GM18502 (cell line): ENCODE measurements around the gene TRIM43B.
"Not testable (repeated sequence)": the region's sequence is repeated elsewhere in the genome, so short reads cannot be mapped to it uniquely, and the experiment has no call there.

Experiments used
- ATAC-seq: cut with Tn5 transposase; IDR thresholded peaks from one replicate; pipeline ENCODE4 v1.9.1; 2021; ENCODE audit warnings: mild to moderate bottlenecking; ENCODE audit not compliant: unreplicated experiment, poor library complexity

The TRIM43B gene

DNA sequence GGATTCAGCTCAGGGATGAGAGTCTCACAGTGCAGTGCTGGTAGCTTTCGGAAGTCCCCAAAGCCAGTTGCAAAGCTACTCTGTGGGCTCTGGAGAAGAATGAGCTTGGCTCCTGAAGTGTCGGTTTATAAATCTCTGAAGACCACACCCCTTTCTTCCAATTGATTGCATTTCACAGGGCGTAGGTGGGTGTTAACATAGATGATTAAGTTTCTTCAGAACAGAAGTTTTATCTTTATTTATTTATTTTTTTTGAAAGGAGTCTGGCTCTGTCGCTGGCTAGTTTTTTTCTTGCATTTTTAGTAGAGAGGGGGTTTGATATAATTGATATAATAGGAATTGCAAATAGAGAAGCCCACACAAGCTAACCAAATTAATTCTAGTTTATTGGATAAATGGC, at the start of gene TRIM43B:
Gene TRIM43B, minus strand, starts transcription at position 101 of the 400 bp plus-strand sequence. CDS start 2,040 bp downstream, outside the sequence.
- ATAC-seq = not testable (repeated sequence)

DNA sequence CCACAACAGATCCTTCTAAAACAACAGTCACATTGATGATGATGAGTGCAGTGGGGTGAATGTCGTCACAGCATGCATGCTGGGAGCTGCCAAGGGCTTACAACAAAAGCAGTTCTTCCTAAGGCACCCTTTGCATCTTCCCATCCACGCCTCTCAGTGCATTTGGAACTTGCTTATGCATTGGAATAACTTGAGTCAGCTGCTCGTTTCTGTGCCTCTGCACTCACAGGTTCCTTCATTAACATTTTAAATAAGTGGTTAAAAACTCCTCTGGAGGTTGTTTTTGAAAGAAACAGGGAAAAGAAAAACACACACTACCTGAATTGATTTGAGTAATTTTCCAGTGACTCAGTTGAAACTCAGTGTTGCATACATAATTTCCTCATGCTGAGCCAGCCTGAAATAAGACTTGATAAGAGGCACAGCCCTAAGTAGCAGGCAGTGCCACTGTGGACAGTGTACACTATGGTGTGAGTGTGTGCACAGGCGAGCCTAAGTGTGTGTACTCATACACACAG, 46.8 kb upstream of the TRIM43B start:
- peak; percentile 17 for ATAC-seq

DNA sequence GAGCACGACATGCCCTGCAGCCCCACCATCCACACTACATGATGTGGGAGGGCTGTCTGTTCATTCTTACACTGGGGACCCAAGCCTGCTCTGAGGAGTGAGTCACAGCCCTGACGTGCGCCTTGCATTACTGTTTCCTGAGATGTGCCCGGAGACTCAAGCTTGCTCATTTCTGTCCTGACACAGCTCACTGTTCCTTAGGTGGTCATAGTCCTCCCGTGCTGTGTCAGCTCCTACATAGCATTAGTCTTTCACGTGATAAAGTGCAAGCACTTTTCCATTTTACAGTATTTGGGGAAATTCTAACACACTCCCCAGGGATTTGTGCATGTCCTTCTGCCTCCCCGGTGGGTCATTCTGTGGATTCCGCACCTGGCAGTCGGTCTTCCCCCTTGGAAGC, 46.2 kb upstream of the TRIM43B start:
- ATAC-seq = peak; percentile 77

DNA sequence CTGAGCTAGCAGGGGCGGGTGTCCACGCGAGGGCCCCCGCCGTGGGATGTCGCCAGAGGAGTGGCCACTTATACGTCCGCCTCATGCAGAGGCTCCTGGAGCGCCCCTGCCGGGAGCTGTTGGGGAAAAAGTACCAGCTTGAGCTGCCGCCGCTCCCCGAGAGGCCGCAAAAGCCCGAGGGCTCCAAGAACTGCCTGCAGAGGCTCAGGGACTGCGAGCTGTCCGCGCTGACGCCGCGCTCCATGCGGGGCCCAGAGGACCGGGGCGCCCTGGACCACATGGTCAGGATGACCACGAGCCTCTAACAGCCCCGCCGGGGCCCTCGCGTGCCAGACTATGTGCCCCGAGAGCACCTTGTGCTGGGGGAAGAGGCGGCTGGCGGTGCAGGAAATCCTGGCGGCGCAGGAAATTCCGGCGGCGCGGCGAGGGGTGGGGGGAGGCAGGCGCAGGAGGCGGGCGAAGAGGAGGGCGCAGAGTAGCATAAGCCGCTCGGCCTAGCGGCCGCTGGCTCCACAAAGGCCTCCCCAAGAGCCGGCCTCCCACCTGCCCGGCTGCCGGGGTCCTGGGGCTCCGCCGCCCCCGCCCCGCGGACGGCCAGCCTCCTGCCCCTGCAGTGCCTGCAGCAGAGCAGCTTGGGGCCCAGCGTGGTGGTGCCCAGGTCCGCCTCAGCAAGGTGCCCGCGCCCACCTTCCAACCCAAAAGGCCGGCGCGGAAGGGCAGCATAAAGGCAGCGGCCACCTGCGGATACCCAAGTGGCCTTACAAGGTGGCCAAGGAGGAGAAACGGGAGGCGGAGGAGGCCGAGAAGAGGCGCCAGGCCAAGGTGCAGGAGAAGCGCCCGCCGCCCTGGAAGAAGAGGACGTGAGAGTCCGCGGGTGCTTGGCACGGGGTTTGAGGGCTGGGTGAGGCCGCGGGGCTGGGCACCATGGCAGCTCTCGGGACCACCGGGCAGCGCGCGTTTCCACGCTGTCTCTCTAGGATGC, 42.1 kb upstream of the TRIM43B start:
- peak; percentile 73 for ATAC-seq

DNA sequence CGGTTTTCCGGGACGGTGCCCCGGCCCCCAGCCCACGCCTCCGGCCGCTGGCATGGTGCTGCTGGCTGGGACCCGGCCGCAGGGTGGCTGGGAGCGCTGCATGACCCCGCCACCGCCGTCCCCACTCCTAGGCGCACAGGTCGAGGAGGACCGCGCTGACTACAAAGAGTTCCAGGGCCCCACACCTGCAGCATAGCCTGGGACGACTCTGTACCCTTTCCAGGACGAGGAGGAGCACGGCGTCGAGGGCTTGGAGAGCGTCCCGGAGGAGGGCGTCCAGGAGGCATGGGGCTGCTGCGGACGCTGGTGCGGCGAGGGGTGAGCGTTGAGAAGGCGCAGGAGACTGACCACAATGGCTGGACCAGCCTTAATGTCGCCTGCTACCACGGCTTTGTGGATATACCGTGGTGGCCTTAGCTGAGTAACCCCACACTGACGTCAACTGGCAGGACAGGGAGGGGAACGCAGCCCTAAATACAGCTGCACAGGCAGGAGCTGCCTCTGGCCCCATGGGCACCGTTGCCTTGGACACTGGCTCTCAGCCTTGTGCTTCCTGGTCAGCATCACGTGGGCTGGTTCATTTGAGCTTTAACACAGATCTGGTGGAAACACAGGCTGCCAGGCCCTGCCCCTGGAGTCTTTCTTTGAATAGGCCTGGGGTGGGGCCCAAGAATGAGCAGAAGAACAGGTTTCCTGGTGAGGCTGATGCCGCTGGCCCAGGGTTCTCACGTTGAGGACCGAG, 40.9 kb upstream of the TRIM43B start:
- ATAC-seq = no peak

DNA sequence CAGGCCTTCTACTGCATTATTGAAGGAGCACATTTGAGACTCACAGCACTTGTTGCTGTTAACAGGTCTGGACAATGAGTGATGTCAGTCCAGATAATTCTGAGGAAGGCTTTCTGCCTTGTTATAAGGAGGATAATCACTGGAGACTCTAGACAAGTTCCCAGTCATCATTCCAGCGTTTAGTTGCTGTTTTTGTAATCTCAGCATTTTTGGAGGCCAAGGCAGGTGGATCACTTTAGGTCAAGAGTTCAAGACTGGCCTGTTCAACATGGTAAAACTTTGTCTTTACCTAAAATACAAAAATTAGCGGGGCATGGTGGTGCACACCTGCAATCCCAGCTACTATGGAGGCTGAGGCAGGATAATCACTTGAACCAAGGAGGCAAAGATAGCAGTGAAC, 39.6 kb upstream of the TRIM43B start:
- ATAC-seq = no peak

DNA sequence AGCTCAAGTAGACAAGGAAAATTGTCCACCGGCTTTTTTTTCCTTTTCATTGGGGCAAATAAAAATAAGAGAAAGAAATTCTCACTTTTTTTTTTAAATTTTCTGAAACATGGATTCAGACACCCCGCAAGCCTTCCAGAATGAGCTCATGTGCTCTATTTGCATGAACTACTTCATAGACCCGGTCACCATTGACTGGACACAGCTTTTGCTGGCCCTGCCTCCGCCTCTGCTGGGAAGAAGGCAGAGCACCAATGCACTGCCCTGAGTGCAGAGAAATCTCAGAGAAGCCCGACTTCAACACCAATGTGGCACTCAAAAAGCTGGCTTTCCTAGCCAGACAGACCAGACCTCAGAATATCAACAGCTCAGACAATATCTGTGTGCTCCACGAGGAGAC, 30.2 kb upstream of the TRIM43B start:
- no peak for ATAC-seq

DNA sequence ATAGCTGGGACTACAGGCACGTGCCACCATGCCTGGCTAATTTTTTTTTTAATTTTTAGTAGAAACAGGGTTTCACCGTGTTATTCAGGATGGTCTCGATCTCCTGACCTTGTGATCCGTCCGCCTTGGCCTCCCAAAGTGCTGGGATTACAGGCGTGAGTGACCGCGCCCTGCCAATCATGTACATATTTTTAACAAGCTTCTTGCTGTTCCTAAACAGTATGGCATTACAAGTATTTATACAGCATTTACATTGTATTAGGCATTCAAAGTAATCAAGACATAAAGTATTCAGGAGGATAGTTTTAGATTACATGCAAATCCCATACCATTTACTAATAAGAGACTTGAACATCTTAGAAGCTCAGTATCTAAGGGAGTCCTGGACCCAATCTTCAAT, 29.7 kb upstream of the TRIM43B start:
- not testable (repeated sequence) for ATAC-seq

DNA sequence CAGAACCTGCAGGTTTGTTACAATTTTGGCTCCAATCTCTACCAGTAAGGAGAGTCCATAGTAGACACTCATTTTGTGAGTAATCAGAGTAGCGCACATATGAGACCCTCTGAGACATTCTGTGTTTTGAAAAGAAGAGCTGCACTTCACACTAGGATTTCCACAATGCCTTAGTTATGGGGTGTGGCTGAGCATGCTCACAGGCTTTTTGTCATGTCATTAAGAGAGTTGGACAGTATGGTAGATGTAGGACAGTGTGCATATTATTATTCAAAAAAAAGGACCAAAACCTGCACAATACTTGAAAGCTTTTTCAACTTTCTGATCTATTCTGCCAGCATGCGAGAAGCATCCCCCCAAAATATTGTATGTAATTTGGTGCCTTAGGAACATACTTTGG, 24.9 kb upstream of the TRIM43B start:
- ATAC-seq = no peak

DNA sequence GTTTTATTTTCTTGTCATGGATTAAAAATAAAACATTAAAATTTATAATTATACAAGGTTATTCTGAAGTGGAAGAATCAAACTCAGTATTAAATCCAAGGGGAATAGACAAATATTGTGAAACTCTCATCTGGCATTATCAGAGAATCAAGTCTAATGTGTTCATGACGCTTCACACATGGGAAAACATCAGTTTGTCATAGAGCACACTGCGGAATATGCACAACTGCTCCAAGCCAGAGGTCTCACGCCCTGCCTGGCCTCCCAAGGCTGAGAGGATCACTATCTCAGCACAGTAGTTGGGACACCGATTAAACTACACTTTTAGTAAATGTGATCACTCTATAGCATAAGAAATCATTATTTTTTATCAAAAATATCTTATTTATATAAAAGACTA, 20.7 kb upstream of the TRIM43B start:
- no peak for ATAC-seq

DNA sequence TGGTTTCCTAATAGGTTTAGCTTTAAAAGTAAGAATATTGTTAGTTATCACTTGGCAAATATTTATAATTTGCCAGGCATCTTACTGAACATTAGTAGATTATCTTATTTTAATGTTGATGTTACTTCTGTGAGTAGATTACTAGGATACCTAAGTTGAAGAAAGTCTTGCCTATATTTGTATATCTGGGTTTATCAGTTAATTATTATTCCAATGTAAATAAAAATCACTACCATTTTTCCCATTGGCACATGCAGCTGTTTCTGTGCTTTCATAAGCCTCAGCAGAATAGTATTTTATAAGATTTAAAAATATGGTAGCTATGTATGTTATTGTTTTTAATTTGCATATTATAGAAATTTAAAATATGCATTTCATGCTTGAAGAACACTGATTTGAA, 16.3 kb upstream of the TRIM43B start:
- ATAC-seq = no peak

DNA sequence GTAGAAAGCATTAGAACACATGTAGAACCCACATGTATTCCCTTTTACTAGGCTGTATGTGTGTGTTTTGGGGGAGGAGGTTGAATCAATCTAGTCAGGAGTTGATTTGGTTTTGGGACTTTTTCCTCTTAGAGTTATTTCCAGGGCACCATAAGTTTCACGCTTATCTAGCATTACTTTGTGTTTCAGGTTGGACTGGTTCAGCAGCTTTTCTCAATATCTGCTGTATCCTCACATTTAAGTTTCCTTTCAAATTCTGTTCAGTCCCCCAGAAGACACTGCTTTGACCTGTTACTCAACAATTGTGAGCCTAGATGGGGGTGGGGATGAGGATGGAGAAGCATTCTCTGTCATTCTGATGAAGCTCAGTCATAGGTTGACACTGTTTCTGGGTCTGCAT, 7.5 kb upstream of the TRIM43B start:
- ATAC-seq = not testable (repeated sequence)

DNA sequence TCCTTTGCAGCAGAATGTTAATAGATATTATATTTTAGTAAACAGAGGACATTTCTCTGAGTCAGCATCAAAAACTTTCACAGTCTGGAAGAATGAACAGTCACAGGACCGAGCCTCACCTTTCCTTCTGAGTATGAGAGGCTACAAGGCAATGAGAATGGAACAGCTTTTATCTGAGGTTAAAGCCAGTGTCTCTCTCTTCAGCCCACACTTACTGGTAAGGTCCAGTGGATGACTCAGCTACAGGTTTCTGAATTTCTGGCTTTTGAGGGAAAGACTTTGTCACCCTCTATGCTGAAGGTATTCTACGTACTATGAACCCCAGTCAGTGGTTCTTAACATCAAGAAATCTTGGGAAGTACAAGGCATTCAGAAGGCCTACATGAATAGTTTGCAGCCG, 9.5 kb downstream of the TRIM43B start:
- ATAC-seq = not testable (repeated sequence)

DNA sequence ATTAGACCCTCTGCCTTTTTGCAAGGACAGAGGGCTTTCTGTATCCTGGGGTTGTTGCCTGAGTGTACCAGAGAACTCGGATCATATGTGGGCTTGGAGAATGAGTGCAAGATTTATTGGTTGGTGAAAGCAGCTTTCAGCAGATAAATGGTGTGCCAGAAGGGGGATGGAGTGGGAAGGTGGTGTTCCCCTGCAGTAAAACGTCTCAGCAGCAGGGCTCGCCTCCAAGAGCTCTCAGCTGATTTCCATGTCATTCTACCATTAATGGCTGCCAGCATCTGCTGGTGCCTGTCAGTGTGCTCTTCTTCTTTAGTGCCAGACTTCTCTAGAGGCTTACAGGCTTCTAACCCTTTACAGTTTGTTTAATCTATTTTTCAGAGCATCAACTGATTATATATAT, 16.6 kb downstream of the TRIM43B start:
- not testable (repeated sequence) for ATAC-seq

DNA sequence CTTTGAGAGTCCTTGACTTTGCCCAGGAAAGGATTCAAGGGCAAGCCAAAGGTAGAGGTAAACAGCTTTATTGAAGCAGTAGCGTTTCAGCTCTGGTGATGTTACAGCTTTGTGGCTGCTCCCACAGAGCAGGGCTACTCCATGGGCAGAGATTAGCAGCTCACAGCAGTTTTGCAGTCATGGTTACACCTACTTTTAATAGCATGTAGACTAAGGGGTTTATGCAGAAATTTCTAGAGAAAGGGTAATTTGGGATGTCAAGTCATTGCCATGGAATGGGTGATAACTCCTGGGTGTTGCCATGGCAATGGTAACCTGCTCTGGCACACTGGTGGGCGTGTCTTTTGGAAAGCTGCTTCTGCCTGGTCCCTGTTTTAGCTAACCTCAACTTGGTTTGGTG, 18.0 kb downstream of the TRIM43B start:
- not testable (repeated sequence) for ATAC-seq

DNA sequence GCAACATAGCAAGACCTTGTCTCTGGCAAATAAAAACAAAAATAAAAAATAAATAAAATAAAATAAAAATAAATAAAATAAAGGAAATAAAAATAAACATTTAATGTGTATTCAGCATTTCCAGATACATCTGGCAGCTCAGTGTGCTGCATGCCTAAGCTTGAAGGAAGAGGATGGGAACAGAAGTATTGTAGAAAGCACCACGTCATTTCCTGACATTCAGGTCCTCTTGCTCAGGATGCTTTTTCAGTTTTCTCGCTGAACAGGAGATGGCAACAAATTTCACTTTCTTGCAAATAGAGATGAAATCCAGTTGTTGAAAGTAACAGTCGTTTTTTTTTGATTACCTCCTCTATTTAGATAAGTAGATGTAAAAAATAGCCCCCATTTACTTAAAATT, 21.3 kb downstream of the TRIM43B start:
- ATAC-seq = not testable (repeated sequence)

DNA sequence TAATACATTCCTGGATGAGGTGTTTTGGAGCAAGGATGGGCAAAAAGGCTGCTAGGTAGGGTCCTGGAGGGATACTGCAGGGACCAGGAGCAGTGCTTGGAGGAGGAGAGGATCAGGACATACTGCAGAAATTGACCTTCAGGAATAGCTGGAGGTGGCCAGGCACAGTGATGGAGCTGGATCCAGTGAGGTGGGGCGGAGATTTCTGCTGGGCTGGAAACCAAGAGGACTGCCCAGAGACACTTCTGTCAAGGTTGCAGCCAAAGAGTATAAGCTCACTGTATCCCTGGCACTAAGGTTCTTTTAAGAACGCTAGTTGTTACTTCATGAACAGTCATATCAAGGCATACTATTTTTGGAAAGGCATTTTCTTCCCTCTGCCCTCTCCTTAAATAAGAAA, 39.2 kb downstream of the TRIM43B start:
- ATAC-seq = not testable (repeated sequence)

DNA sequence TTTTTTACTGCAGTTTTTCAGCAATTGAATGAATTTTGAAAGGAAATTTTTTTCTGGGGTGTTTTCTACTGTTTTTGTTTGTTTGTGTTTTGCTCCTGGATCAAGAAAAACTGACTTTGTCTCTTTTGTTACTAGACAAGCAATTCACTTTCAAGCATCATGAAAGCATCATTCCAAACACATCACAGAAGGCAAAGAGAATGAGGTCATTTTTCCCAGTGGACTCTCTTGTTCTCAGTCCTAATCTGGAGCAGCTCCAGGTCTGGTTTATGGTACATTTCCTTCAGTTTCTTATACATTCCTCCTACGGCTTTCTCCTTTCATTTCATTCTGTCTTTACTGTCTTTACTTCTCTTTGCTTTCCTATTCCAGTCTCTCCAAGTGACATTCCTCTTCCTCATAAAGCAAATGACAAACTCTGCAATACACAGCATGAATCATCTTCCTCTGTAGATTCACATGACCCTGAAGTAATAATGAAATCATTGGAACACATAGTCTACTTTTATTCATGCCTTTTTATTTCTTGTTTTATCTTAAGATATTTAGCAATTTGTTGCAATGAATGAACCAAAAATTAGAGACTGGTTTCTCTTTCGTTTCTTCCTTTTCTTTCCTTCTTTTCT, 42.0 kb downstream of the TRIM43B start:
- not testable (repeated sequence) for ATAC-seq

DNA sequence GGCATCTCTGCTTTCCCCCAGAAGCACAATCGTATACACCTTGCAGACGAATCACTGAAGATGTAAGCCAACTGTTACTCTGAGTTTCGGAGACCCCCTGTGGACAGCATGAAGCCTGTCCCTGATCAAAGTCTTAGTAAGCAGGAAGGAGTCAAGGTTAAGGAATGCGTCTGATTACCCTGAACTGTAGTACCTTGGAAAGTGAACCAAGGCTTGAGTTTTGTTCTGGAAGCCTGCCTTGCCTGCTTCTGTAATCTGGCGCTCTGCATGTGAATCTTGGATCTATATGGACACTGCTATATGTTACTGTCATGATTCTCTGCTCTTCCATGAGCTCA, 48.7 kb downstream of the TRIM43B start:
- not testable (repeated sequence) for ATAC-seq

DNA sequence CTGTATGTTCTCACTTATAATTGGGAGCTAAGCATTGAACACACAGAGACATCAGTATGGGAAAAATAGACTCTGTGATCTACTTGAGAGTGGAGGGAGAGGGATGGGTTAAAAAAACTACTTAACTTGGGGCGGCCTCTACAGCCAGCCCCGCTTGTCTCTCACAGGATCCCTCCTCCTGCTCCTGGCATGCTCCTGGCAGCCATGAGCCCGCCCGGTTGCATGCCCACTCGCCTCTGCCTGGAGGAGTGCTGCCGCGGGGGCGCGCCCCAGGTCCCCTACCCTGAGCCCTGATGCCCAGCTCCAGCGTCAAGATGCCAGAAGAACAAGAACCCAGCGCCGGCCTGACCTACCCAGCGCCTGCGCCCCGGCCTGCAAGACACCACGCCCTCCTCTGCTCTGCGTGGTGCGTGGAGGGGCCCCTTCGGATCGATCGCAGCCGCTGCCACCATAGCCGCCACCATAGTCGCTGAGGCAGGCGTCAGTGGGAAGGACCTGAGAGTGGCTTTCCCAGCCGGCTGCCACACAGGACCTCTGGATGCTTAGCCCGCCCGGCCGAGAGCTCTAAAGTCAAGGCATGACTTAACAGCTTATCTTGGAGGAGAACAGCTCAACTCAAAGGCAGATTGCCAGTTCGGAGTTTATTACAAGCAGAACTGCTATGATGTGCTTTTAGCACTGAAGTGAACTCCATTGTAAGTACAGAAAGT, 49.2 kb downstream of the TRIM43B start:
- ATAC-seq = not testable (repeated sequence)
